Measurements from ENCODE around the gene VAMP7. TPM values are rescaled to one million over a fixed set of nuclear protein-coding genes. Genes with fewer than 3 reads are reported as not detected.

Gene VAMP7
- total and polyA plus RNA-seq, 10 of the 15 experiments (the other 5 are each of a cell fraction or from before 2014, with no cell fraction given), result 15.1 to 52.4 (median 35.8) TPM

DNA sequence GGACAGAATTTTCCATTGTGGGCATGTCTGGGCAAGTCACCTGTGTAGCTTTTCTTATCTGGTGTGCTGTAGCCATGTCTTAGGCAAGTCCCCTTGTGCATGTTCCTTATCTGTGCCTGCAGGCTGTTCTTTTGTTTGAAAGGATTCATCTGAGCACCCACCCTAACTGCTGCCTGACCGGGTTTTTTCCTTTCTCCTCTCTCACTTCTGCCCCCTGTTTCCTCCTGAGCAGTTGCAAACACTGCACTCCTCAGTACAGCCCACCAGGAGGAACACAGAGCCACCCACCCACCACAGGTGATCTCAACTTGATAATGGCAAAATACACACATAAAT lies 87.1 kb downstream of the VAMP7 start:
- in situ Hi-C loops (cut with MboI) (no loop called here), intact Hi-C loops (cut with micrococcal nuclease; ENCODE audit: unreplicated experiment) (no loop called here)
- TF ChIP-seq, protein P1, sequence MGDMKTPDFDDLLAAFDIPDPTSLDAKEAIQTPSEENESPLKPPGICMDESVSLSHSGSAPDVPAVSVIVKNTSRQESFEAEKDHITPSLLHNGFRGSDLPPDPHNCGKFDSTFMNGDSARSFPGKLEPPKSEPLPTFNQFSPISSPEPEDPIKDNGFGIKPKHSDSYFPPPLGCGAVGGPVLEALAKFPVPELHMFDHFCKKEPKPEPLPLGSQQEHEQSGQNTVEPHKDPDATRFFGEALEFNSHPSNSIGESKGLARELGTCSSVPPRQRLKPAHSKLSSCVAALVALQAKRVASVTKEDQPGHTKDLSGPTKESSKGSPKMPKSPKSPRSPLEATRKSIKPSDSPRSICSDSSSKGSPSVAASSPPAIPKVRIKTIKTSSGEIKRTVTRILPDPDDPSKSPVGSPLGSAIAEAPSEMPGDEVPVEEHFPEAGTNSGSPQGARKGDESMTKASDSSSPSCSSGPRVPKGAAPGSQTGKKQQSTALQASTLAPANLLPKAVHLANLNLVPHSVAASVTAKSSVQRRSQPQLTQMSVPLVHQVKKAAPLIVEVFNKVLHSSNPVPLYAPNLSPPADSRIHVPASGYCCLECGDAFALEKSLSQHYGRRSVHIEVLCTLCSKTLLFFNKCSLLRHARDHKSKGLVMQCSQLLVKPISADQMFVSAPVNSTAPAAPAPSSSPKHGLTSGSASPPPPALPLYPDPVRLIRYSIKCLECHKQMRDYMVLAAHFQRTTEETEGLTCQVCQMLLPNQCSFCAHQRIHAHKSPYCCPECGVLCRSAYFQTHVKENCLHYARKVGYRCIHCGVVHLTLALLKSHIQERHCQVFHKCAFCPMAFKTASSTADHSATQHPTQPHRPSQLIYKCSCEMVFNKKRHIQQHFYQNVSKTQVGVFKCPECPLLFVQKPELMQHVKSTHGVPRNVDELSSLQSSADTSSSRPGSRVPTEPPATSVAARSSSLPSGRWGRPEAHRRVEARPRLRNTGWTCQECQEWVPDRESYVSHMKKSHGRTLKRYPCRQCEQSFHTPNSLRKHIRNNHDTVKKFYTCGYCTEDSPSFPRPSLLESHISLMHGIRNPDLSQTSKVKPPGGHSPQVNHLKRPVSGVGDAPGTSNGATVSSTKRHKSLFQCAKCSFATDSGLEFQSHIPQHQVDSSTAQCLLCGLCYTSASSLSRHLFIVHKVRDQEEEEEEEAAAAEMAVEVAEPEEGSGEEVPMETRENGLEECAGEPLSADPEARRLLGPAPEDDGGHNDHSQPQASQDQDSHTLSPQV (IDR thresholded peaks at IDR 0.05), result no peak
- TF ChIP-seq NFXL1 (IDR thresholded peaks at IDR 0.05; ENCODE audit: borderline replicate concordance) (no peak), ZSCAN29 (IDR thresholded peaks at IDR 0.05) (no peak), RAD51 (IDR thresholded peaks at IDR 0.05) (no peak), RCOR1 (conservative IDR thresholded peaks at IDR 0.05; ENCODE audit: low read depth, low read length) (no peak), IRF4 (IDR thresholded peaks at IDR 0.05; ENCODE audit: low read depth, low read length) (no peak), WRNIP1 (IDR thresholded peaks at IDR 0.05; ENCODE audit: borderline replicate concordance, low read depth, low read length) (no peak), BRCA1 (IDR thresholded peaks at IDR 0.05; ENCODE audit: low read depth, low read length) (no peak), TCF12 (IDR thresholded peaks at IDR 0.05; ENCODE audit: low read depth, low read length) (no peak)
- TF ChIP-seq, protein P2, sequence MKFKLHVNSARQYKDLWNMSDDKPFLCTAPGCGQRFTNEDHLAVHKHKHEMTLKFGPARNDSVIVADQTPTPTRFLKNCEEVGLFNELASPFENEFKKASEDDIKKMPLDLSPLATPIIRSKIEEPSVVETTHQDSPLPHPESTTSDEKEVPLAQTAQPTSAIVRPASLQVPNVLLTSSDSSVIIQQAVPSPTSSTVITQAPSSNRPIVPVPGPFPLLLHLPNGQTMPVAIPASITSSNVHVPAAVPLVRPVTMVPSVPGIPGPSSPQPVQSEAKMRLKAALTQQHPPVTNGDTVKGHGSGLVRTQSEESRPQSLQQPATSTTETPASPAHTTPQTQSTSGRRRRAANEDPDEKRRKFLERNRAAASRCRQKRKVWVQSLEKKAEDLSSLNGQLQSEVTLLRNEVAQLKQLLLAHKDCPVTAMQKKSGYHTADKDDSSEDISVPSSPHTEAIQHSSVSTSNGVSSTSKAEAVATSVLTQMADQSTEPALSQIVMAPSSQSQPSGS (IDR thresholded peaks at IDR 0.05; ENCODE audit: low read length), result no peak
- TF ChIP-seq, protein P3, sequence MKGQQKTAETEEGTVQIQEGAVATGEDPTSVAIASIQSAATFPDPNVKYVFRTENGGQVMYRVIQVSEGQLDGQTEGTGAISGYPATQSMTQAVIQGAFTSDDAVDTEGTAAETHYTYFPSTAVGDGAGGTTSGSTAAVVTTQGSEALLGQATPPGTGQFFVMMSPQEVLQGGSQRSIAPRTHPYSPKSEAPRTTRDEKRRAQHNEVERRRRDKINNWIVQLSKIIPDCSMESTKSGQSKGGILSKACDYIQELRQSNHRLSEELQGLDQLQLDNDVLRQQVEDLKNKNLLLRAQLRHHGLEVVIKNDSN (IDR thresholded peaks at IDR 0.05; ENCODE audit: borderline replicate concordance, extremely low read length, insufficient read depth, low read depth, low read length), result no peak
- Histone ChIP-seq H3K9ac (ENCODE audit: control insufficient read depth, insufficient read depth, low read length) (no peak overlapping the region), H3K4me3 (no peak overlapping the region), H3K27me3 (replicated peaks in 1 of 2; ENCODE audit: control insufficient read depth in 2 of 2, insufficient read depth in 2 of 2, low read length in 1 of 2) (no peaks in the 10 kb centered on the region), H3K27ac (ENCODE audit: control insufficient read depth, insufficient read depth) (no peak overlapping the region), H3K36me3 (ENCODE audit: control insufficient read depth in 2 of 2, insufficient read depth in 2 of 2, low read length in 1 of 2) (no peaks in the 10 kb centered on the region), H3K9me3 (replicated peaks; ENCODE audit: control insufficient read depth, insufficient read depth, low read length) (peaks cover 3% of the 10 kb centered on the region; the same call in 1 of the 3 replicates), H4K20me1 (ENCODE audit: control insufficient read depth, insufficient read depth) (no peaks in the 10 kb centered on the region), H3K4me2 (ENCODE audit: control insufficient read depth, insufficient read depth) (no peak overlapping the region), H3K4me1 (ENCODE audit: control insufficient read depth, insufficient read depth, low read length) (no peaks in the 10 kb centered on the region), H2AFZ (ENCODE audit: control insufficient read depth, low read depth, low read length) (no peak overlapping the region), H3K79me2 (ENCODE audit: control insufficient read depth, insufficient read depth, low read length) (no peaks in the 10 kb centered on the region)
- no peak for FAIRE-seq
- ChIA-PET CTCF (no interaction called here), SMC1A (ENCODE audit: uncharacterized antibody, unreplicated experiment) (no interaction called here), RAD21 (ENCODE audit: unreplicated experiment) (no interaction called here), POLR2A (no interaction called here)
- BruUV-seq (replicated peaks), result no TSS peak
- no peak for ATAC-seq
- no peak for DNase-seq (ENCODE audit: low read depth, low spot score)
- WGBS (ENCODE audit: insufficient coverage, insufficient replicate concordance, low lambda C conversion rate, missing lambda C conversion rate), result 0% methylated on average over 1 of the region's 1 CpG

All from GM12878 (cell line).